Measurements from ENCODE around the gene KHSRP. TPM values are rescaled to one million over a fixed set of nuclear protein-coding genes. Genes with fewer than 3 reads are reported as not detected.

Gene KHSRP, protein sequence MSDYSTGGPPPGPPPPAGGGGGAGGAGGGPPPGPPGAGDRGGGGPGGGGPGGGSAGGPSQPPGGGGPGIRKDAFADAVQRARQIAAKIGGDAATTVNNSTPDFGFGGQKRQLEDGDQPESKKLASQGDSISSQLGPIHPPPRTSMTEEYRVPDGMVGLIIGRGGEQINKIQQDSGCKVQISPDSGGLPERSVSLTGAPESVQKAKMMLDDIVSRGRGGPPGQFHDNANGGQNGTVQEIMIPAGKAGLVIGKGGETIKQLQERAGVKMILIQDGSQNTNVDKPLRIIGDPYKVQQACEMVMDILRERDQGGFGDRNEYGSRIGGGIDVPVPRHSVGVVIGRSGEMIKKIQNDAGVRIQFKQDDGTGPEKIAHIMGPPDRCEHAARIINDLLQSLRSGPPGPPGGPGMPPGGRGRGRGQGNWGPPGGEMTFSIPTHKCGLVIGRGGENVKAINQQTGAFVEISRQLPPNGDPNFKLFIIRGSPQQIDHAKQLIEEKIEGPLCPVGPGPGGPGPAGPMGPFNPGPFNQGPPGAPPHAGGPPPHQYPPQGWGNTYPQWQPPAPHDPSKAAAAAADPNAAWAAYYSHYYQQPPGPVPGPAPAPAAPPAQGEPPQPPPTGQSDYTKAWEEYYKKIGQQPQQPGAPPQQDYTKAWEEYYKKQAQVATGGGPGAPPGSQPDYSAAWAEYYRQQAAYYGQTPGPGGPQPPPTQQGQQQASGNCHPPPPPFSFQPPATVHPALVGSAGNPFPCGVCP
- 100 to 1,000 TPM; 283 to 338 (median 293) TPM for polyA plus RNA-seq (ENCODE audit: insufficient read length in 4 of 4)

DNA sequence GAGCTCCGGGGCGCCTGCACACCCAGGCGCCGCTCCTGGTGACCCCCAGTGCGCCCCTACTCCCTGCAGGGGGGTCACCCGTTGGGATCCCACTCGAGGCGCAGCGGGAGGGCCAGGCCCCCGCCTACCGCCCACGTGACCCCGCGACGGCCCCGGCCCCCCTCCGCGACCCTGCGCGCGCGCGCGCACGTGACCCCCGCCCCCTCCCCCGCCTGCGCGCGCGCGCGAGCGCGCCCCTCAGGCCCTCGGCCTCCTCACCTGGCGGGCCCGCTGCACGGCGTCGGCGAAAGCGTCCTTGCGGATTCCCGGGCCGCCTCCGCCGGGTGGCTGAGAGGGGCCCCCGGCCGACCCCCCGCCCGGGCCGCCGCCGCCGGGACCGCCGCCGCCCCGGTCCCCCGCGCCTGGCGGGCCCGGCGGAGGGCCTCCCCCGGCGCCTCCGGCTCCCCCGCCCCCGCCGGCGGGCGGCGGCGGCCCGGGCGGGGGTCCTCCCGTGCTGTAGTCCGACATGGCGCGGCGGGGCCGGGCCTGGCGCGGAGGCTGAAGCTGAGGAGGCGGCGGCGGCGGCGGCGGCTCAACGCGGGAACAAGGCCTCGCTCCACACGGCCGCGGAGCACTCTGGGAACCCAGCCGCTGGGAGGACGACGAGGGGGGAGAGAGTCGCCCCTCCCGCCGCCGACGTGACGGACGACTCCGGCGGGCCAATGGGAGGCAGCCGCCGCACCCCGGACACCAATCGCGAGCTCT lies at the start of gene KHSRP:
Gene KHSRP (minus strand): TSS at position 617 of the 744 bp plus-strand sequence. CDS start 110 bp downstream, at position 507.
- peak in 1 of 4 donors; percentile 96 for DNase-seq (ENCODE audit: low read depth in 4 of 4, low spot score in 3 of 4)

- DNase-seq (ENCODE audit: low read depth in 4 of 4, low spot score in 3 of 4) = no peak
Measured at GRCh38 chr19:6473647-6474046, 49.0 kb upstream of the KHSRP start.

DNA sequence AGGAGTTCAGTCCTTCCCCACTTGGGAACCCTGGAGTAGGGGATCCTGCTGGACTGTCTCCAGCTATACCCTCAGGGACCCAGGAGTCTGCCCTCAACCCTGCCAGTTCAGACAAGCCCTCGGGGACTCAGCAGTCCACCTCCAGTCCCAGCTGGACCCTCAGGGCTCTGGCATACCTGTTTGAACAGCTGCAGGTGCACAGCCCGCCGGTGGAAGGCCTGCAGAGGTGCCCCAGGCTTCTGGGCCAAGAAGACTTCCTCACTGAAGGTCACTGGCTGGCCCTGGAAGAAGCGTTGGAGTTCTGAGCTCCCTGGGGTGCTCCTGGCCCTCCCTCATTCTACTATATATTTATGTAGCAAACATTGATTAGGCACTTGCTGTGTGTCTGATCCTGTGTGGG lies 48.1 kb upstream of the KHSRP start:
- DNase-seq (ENCODE audit: low read depth in 4 of 4, low spot score in 3 of 4) = no peak

DNA sequence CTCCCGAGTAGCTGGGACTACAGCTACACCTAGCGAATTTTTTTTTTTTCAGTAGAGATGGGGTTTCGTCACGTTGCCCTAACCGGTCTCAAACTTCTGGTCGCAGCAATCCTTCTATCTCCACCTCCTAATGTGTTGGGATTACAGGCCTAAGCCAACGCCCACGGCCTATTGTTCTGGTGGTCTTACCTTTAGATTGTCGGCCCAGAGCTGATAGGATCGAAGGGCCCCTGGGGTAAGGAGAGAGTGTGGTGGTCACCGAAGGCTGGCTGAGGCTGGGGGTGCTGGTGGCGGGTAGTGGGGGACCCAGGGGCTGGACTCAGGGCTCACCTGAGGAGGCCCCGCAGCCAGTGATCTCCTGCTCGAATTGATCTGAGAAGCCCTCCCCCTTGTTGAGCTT lies 46.5 kb upstream of the KHSRP start:
- DNase-seq (ENCODE audit: low read depth in 4 of 4, low spot score in 3 of 4) = no peak

DNA sequence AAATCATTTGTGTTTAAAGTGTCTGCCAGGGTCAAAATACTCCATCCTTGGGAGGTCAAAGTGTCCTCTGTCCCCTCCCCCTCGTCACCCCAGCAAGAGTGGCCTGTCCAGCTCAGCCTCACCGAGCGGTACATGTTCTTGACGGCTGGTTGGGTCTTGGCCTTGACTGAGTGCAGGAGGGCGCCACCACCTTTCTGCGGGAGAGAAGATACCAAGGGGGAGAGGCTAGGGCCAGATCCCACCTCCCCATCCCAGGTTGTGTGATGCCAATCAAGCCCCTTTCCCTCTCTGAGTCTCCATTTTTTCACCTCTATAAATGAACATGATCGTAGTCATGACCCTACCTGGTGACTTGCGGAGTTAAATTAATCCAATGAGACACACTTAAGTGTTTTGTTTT lies 45.6 kb upstream of the KHSRP start:
- no peak for DNase-seq (ENCODE audit: low read depth in 4 of 4, low spot score in 3 of 4)

GRCh38 chr19:6467384-6467783 lies 42.8 kb upstream of the KHSRP start:
- no peak for DNase-seq (ENCODE audit: low read depth in 4 of 4, low spot score in 3 of 4)

DNA sequence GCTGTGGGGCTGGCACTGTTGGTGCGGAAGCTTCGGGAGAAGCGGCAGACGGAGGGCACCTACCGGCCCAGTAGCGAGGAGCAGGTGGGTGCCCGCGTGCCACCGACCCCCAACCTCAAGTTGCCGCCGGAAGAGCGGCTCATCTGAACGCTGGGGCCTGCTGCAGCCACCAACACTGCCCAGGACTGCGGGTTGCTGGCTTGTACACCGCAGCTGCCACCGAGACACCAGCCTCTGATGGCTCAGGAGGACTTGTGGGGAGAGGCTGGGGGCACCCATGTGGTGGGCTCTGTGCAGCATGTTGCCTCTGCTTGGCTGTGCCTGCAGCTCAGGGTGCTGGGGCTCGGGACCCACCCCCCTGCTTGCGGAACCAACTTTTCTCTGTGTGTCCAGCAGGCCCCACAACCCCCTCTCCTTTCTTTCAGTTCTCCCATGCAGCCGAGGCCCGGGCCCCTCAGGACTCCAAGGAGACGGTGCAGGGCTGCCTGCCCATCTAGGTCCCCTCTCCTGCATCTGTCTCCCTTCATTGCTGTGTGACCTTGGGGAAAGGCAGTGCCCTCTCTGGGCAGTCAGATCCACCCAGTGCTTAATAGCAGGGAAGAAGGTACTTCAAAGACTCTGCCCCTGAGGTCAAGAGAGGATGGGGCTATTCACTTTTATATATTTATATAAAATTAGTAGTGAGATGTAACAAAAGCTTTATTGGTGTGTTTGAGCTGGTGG lies 42.1 kb upstream of the KHSRP start:
- DNase-seq (ENCODE audit: low read depth in 4 of 4, low spot score in 3 of 4) = no peak

DNA sequence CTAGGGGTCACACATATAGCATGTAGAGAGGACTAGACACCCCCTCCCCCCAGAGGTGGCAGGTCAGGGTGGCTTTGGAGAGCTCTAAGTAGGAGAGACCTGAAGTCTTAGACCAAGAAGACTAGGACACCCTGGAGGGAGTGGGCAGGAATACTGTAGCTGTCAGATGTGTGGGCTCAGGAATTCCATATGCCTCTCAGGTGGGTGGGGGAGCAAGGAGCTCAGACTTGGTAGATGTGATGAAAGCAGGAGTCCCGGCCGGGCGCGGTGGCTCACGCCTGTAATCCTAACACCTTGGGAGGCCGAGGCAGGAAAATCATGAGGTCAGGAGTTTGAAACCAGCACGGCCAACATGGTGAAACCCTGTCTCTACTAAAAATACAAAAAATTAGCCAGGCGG lies 41.1 kb upstream of the KHSRP start:
- no peak for DNase-seq (ENCODE audit: low read depth in 4 of 4, low spot score in 3 of 4)

- DNase-seq (ENCODE audit: low read depth in 4 of 4, low spot score in 3 of 4) = no peak
Measured at GRCh38 chr19:6465006-6465405, 40.4 kb upstream of the KHSRP start.

DNA sequence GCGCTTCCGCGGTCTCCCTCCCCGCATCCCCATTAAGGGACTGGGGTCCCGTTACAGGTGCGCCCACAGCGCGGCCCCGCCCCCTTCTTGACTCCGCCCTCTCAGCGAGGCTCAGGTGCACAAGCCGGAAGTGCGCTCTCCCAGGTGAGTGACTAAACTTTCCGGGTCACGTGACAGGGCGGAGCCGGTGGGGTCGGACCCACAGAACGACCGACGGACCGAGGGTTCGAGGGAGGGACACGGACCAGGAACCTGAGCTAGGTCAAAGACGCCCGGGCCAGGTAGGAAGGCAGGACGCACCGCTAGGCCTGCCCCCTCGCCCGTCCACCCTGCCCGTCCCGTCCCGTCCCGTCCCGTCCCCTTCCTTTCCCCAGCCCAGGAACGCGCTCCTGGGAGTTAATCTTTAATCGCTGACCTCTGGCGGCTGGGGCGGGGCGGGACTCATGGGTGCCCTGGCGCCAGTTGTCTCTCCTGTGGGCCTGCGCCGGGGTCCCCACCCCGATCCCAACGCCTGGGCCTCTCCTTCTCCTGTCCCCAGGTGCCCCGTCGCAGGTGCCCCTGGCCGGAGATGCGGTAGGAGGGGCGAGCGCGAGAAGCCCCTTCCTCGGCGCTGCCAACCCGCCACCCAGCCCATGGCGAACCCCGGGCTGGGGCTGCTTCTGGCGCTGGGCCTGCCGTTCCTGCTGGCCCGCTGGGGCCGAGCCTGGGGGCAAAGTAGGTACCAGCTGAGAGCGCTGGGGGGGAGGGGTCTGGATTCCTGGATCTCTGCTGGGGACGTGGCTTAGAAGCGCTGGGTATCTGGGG lies 39.7 kb upstream of the KHSRP start, which contains the start of gene CRB3:
Gene CRB3 (plus strand): TSS at position 202 of the 804 bp plus-strand sequence. CDS start 431 bp downstream, at position 633.
- DNase-seq (ENCODE audit: low read depth in 4 of 4, low spot score in 3 of 4) = peak in 3 of 4 donors; percentile 57 to 67 (median 59)

DNA sequence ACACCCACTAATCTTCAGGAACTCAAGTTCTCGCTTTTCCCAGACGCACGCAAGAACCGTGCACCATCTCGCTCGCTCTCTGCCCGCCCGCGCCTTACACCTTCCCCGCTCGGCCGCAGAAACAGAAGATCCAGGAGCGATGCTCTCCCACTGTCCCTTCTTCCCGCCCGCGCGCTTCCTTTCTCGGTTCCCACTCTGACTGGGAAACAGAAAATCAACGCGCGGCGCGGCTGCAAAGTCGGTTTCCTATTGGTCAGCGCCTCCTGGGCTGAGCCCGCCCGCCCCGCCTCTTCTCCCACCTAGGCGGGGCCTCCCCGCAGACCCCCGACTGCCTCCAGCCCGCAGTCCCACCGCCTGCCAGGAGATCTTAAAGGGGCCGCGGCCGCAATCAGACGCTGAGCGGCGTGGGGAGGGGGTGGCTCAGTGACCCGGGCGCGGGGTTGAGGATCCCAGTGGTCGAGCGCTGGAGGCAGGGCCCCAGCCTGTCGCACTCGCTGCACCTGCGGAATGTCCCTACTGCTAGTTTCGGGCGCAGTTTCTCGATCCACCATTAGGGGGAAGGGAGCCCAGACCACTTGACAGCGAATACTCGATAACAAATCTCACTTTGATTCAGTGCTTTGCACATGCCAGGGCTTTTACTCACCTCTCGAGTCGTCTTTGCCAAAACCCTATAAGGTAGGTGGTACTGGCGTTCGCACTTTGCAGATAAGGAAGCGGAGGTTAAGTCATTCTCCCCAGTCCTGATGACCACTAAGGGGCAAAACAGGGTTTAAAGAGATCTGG lies 35.7 kb upstream of the KHSRP start:
- peak; percentile 92 to 99 (median 99) for DNase-seq (ENCODE audit: low read depth in 4 of 4, low spot score in 3 of 4)

DNA sequence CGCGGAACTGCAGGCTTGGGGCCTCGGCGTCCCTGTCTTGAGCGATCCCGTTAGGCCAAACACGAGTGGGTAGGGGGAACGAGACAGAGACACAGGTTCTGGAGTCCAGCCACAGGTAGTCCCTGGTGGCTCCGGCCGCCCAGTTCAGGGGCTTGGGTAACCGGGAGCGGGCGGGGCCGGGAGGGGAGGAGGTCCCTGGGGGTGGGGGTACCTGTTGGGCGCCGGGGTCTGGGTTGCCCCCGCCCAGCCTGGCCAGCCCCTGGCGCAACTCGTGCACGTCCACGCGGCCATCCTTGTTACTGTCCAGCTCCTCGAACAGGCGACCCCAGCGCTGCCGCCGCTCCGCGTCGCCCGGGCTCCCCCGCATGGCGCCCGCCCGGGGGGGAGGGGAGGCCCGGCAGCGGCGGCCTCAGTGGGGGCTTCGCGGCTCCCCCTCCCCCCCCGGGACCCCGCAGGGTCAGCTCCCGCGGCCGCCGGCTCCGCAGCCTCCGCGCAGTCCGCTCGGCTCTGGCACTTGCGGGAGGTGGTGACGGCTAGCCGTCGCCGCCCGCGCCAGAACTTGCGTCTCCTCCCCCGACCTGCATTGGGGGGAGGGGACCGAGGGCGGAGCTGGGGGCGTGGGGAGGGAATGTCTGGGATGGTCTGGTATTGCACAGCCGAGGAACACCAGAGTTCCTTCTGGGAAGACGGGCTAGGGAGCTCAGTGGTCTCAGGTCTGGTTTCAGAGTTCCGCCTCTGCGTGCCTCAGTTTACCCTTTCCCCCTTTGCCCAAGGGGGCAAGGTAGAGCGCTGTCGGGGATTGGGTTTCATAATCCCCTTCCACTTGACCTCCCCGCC lies 34.9 kb upstream of the KHSRP start, which contains the start of gene SLC25A23:
Gene SLC25A23 (minus strand): TSS at position 531 of the 837 bp plus-strand sequence. CDS start 164 bp downstream, at position 367.
- peak; percentile 57 to 65 (median 60) for DNase-seq (ENCODE audit: low read depth in 4 of 4, low spot score in 3 of 4)

DNA sequence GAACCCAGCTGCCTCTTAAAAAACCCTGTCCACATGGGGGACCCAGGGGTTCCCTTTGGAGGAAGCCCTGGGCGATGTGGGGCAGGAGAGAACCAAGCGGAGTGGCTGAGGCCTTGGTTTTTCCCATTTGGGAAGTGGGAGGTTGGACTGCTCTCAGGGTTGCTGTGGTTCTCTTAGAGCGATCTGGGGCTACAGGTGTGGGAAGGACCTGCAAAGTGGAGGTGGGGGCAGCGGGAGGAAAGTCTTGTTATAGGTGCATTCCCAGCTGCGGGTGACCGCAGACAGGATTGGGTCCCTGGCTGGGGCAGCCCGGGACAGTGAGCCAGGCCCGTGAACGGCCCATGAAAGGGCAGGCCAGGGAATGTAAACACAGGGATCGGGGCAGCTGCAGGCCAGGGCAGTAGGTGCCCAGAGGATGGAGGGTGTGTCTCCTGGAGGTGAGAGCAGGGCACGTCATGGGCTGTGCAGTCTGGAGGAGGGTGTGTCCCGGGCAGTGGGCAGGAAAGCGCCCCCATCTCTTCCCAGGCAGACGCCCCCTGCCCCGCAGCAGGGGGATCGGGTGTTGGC lies 34.2 kb upstream of the KHSRP start:
- no peak for DNase-seq (ENCODE audit: low read depth in 4 of 4, low spot score in 3 of 4)

DNA sequence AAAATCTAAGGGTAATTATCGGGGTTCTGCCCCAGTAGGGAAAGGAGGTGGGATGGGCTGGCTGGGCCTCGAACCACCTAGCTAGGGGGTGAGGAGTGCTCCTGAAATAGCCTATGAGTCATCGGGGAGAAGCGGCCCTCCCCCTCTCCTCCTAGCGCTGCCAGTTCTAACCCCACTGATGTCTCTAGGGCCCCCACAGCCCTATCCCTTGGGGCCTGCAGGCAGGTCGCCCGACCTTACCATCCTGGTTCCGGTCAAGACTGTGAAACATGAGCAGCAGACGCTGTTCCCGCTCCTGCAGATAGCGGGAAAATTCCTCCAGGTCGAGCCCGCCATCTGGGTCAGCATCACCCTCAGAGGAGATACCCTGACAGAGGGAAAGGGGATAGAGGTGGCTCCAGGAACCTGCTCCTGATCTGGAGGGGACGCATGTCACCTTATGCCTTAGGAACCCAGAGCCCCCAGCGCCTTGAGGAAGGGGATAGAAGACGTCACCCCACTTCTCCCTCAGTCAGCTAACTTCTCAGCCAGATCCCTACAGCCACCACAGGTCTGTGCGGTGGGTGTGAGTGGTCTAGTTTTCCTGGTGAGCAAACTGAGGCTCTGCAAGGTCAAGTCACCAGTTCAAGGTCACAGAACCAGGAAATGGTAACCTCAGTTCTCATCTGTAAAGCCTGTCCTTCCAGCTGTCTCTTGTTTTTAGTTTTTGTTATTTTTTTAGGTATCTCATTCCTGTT lies 33.5 kb upstream of the KHSRP start:
- no peak for DNase-seq (ENCODE audit: low read depth in 4 of 4, low spot score in 3 of 4)

DNA sequence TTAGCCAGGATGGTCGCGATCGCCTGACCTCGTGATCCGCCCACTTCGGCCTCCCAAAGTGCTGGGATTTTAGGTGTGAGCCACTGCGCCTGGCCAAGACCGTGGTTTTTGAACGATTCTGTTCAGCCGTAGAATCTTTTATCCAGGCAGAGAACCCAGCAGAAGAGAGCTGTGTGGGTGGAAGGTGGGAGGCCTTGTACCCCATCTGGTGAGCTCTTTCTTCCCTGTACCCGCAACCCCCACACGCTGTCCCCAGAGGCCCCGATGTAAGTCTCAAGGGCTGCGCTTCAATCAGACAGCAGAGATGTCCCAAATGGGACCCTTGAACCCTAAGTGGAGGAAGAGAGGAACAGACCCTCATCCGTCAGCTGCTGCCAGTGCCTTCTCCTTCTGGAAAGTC lies 31.3 kb upstream of the KHSRP start:
- no peak for DNase-seq (ENCODE audit: low read depth in 4 of 4, low spot score in 3 of 4)

GRCh38 chr19:6453951-6454565 lies 29.4 kb upstream of the KHSRP start:
- DNase-seq (ENCODE audit: low read depth in 4 of 4, low spot score in 3 of 4) = no peak

All from right renal pelvis (tissue), 4 donors.